GM23338 (cell line): ENCODE data around the gene PAX2. TPM values are rescaled to one million over a fixed set of nuclear protein-coding genes. Genes with fewer than 3 reads are reported as not detected.

ENCODE experiments used
- ATAC-seq: fragments of 200-7000 bp; cut with Tn5 transposase; 3 replicates; pipeline ENCODE4 v1.9.1; 2020
- DNase-seq: peaks from one replicate; pipeline ENCODE4 v3.0.0-alpha.2; 2015; ENCODE audit warnings: low spot score
- H2AFZ ChIP-seq: fragments of 200-600 bp; sonication (generic); 2 replicates; pipeline ENCODE4 v1.8.0; 2016; ENCODE audit warnings: antibody characterized with exemption, mild to moderate bottlenecking, moderate library complexity
- H3F3A ChIP-seq: fragments of 200-600 bp; sonication (generic); replicated peaks from 2 replicates; pipeline ENCODE4 v1.8.0; 2017; ENCODE audit warnings: antibody characterized with exemption, mixed run types, low read depth
- H3K27ac ChIP-seq: fragments of 200-600 bp; sonication (generic); 2 replicates; pipeline ENCODE4 v1.6.1; 2016; ENCODE audit warnings: low read depth
- H3K27me3 ChIP-seq: fragments of 200-600 bp; sonication (generic); 2 replicates; pipeline ENCODE4 v1.8.0; 2016; ENCODE audit warnings: mild to moderate bottlenecking, mixed run types, moderate library complexity; ENCODE audit not compliant: insufficient read depth
- H3K36me3 ChIP-seq: fragments of 200-600 bp; sonication (generic); 2 replicates; pipeline ENCODE4 v1.8.0; 2016; ENCODE audit warnings: mild to moderate bottlenecking; ENCODE audit not compliant: insufficient read depth
- H3K4me1 ChIP-seq: fragments of 200-600 bp; sonication (generic); 2 replicates; pipeline ENCODE4 v1.8.0; 2016; ENCODE audit warnings: mild to moderate bottlenecking, moderate library complexity; ENCODE audit not compliant: insufficient read depth
- H3K4me2 ChIP-seq: fragments of 200-600 bp; sonication (generic); 2 replicates; pipeline ENCODE4 v1.7.1; 2017; ENCODE audit warnings: mixed run types
- H3K4me3 ChIP-seq: fragments of 200-600 bp; sonication (generic); 2 replicates; pipeline ENCODE4 v1.6.1; 2016; ENCODE audit warnings: mixed run types
- H3K79me2 ChIP-seq: fragments of 200-600 bp; sonication (generic); replicated peaks from 2 replicates; pipeline ENCODE4 v1.8.0; 2017; ENCODE audit warnings: mild to moderate bottlenecking; ENCODE audit not compliant: insufficient read depth
- H3K9me2 ChIP-seq: fragments of 200-600 bp; sonication (generic); 2 replicates; pipeline ENCODE4 v1.8.0; 2017; ENCODE audit not compliant: insufficient read depth
- H4K20me1 ChIP-seq: fragments of 200-600 bp; sonication (generic); replicated peaks from 2 replicates; pipeline ENCODE4 v1.8.0; 2017; ENCODE audit warnings: mild to moderate bottlenecking; ENCODE audit not compliant: insufficient read depth
- H3K27ac Mint-ChIP-seq: 2 replicates; pipeline ENCODE4 v1.8.0; 2020; ENCODE audit warnings: inconsistent platforms, mild to moderate bottlenecking, moderate library complexity, mixed read lengths
- H3K27me3 Mint-ChIP-seq: 3 replicates; pipeline ENCODE4 v1.8.0; 2022; ENCODE audit warnings: low read depth, mild to moderate bottlenecking, moderate library complexity, mixed read lengths, inconsistent platforms; ENCODE audit not compliant: insufficient read depth, poor library complexity
- H3K36me3 Mint-ChIP-seq: 3 replicates; pipeline ENCODE4 v1.8.0; 2021; ENCODE audit warnings: low read depth, mild to moderate bottlenecking, inconsistent platforms, moderate library complexity, mixed read lengths
- H3K4me1 Mint-ChIP-seq: 3 replicates; pipeline ENCODE4 v1.8.0; 2020; ENCODE audit warnings: mild to moderate bottlenecking, inconsistent platforms, mixed read lengths
- H3K4me3 Mint-ChIP-seq: 3 replicates; pipeline ENCODE4 v1.8.0; 2021; ENCODE audit warnings: moderate library complexity, mild to moderate bottlenecking, inconsistent platforms, mixed read lengths
- H3K9me3 Mint-ChIP-seq: 3 replicates; pipeline ENCODE4 v1.8.0; 2020; ENCODE audit warnings: moderate library complexity, mild to moderate bottlenecking, inconsistent platforms, mixed read lengths
- CREB1 ChIP-seq: fragments of 250-450 bp; sonication (Bioruptor Pico); IDR thresholded peaks from 2 replicates; pipeline ENCODE4 v1.5.0; 2020; ENCODE audit warnings: low read depth, mild to moderate bottlenecking, moderate library complexity
- EZH2 ChIP-seq: fragments of 200-600 bp; sonication (generic); IDR thresholded peaks from one replicate; pipeline ENCODE4 v1.8.0; 2017; ENCODE audit warnings: antibody characterized with exemption, mild to moderate bottlenecking, low read depth; ENCODE audit not compliant: unreplicated experiment
- EZH2phosphoT487 ChIP-seq: fragments of 200-600 bp; sonication (generic); IDR thresholded peaks from one replicate; pipeline ENCODE4 v1.8.1; 2018; ENCODE audit warnings: antibody characterized with exemption; ENCODE audit not compliant: unreplicated experiment
- JUNB ChIP-seq: IDR thresholded peaks from one replicate; pipeline ENCODE4 v1.6.1; 2016; ENCODE audit warnings: antibody characterized with exemption; ENCODE audit not compliant: unreplicated experiment
- NANOG ChIP-seq: IDR thresholded peaks from 2 replicates; pipeline ENCODE4 v1.6.1; 2016; ENCODE audit warnings: antibody characterized with exemption, borderline replicate concordance
- POLR2AphosphoS5 ChIP-seq: IDR thresholded peaks from 2 replicates; pipeline ENCODE4 v1.6.1; 2016; ENCODE audit warnings: antibody characterized with exemption, low read depth
- REST ChIP-seq: IDR thresholded peaks from one replicate; pipeline ENCODE4 v1.6.1; 2018; ENCODE audit warnings: antibody characterized with exemption; ENCODE audit not compliant: unreplicated experiment
- STAT1 ChIP-seq: IDR thresholded peaks from one replicate; pipeline ENCODE4 v1.6.1; 2016; ENCODE audit warnings: antibody characterized with exemption; ENCODE audit not compliant: unreplicated experiment
- ZNF114 ChIP-seq: fragments of 250-450 bp; sonication (Bioruptor Pico); IDR thresholded peaks from 2 replicates; pipeline ENCODE4 v1.5.0; 2020; ENCODE audit warnings: mild to moderate bottlenecking, moderate library complexity
- ZNF331 ChIP-seq: fragments of 250-450 bp; sonication (Bioruptor Pico); IDR thresholded peaks from 2 replicates; pipeline ENCODE4 v1.5.0; 2020; ENCODE audit warnings: low read depth, mild to moderate bottlenecking, moderate library complexity
- ZNF462 ChIP-seq: fragments of 250-450 bp; sonication (Bioruptor Pico); IDR thresholded peaks from 2 replicates; pipeline ENCODE4 v1.5.0; 2020; ENCODE audit warnings: mild to moderate bottlenecking, moderate library complexity
- polyA plus RNA-seq: library from polyadenylated mRNA; unstranded; fragments of >200 nt; fragmentation: Nextera tagmentation; extraction: Ambion mirVana; gene quantifications from 2 replicates; pipeline ENCODE4 v1.2.1, GENCODE V29; 2016
- total RNA-seq: library from RNA; depleted of rRNA; stranded (reverse); fragments of >200 nt; shearing (Covaris generic); gene quantifications from 2 replicates; pipeline ENCODE4 v1.2.3, GENCODE V29; 2014
- TF ChIP-seq, protein P1 (sequence below), 2 experiments: fragments of 200-600 bp in 1 of 2; sonication (generic) in 1 of 2; conservative IDR thresholded peaks; 2 replicates each; pipeline versions ENCODE4 v1.5.1 to v1.6.1; 2016 to 2017; ENCODE audit warnings: antibody characterized with exemption in 2 of 2, low read depth in 2 of 2, mild to moderate bottlenecking in 2 of 2, moderate library complexity in 1 of 2
- TF ChIP-seq, protein P2 (sequence below): IDR thresholded peaks from 2 replicates; pipeline ENCODE4 v1.6.1; 2016; ENCODE audit warnings: antibody characterized with exemption

The PAX2 gene
- total and polyA plus RNA-seq, 2 experiments from 2014 or later: not detected

GRCh38 chr10:100863433-100863832, 118.1 kb downstream of the PAX2 start:
- peaks cover 17% of the 10 kb centered on the region for H3K4me1 Mint-ChIP-seq
- Histone ChIP-seq H3K9me2 (no peaks in the 10 kb centered on the region), H3K79me2 (no peaks in the 10 kb centered on the region), H2AFZ (no peak overlapping the region), H3K27me3 (peaks cover 45% of the 10 kb centered on the region), H3F3A (no peaks in the 10 kb centered on the region), H3K4me2 (no peak overlapping the region), H3K4me1 (peaks cover 8% of the 10 kb centered on the region; the same call in 1 of the 2 replicates), H3K27ac (no peak overlapping the region), H4K20me1 (no peaks in the 10 kb centered on the region), H3K36me3 (no peaks in the 10 kb centered on the region; the same call in 1 of the 2 replicates), H3K4me3 (no peak overlapping the region)
- H3K27ac Mint-ChIP-seq: no peak overlapping the region
- ATAC-seq (no peak), DNase-seq (no peak)
- no peaks in the 10 kb centered on the region for H3K36me3 Mint-ChIP-seq
- H3K27me3 Mint-ChIP-seq: peaks cover 41% of the 10 kb centered on the region
- TF ChIP-seq JUNB: no peak
- TF ChIP-seq, protein P1, sequence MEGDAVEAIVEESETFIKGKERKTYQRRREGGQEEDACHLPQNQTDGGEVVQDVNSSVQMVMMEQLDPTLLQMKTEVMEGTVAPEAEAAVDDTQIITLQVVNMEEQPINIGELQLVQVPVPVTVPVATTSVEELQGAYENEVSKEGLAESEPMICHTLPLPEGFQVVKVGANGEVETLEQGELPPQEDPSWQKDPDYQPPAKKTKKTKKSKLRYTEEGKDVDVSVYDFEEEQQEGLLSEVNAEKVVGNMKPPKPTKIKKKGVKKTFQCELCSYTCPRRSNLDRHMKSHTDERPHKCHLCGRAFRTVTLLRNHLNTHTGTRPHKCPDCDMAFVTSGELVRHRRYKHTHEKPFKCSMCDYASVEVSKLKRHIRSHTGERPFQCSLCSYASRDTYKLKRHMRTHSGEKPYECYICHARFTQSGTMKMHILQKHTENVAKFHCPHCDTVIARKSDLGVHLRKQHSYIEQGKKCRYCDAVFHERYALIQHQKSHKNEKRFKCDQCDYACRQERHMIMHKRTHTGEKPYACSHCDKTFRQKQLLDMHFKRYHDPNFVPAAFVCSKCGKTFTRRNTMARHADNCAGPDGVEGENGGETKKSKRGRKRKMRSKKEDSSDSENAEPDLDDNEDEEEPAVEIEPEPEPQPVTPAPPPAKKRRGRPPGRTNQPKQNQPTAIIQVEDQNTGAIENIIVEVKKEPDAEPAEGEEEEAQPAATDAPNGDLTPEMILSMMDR (conservative IDR thresholded peaks at IDR 0.05; ENCODE audit: low read depth in 2 of 2): no peak
- TF ChIP-seq CREB1: no peak
- TF ChIP-seq, protein P2, sequence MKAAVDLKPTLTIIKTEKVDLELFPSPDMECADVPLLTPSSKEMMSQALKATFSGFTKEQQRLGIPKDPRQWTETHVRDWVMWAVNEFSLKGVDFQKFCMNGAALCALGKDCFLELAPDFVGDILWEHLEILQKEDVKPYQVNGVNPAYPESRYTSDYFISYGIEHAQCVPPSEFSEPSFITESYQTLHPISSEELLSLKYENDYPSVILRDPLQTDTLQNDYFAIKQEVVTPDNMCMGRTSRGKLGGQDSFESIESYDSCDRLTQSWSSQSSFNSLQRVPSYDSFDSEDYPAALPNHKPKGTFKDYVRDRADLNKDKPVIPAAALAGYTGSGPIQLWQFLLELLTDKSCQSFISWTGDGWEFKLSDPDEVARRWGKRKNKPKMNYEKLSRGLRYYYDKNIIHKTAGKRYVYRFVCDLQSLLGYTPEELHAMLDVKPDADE: no peak
- no peak for TF ChIP-seq REST
- no peak for TF ChIP-seq ZNF114 (CRISPR knock-in tag)
- TF ChIP-seq NANOG: no peak
- TF ChIP-seq STAT1: no peak
- no peak for TF ChIP-seq ZNF331
- no peak for TF ChIP-seq EZH2phosphoT487
- no peak for TF ChIP-seq ZNF462
- no peak for TF ChIP-seq EZH2
- no peak for TF ChIP-seq POLR2AphosphoS5
- no peak overlapping the region for H3K4me3 Mint-ChIP-seq
- no peaks in the 10 kb centered on the region for H3K9me3 Mint-ChIP-seq
